NB4 (cell line): Measurements from ENCODE around the gene RFPL2.
"Not testable (repeated sequence)": the region's sequence is repeated elsewhere in the genome, so short reads cannot be mapped to it uniquely, and the experiment has no call there.

Source experiments
- MYC ChIP-seq: IDR thresholded peaks from 2 replicates; pipeline ENCODE4 v1.6.1; 2011; ENCODE audit warnings: low read depth, low read length
- POLR2A ChIP-seq: IDR thresholded peaks from 2 replicates; pipeline ENCODE4 v1.6.1; 2011; ENCODE audit warnings: mild to moderate bottlenecking; ENCODE audit not compliant: insufficient read length; ENCODE audit errors: extremely low read depth
- TF ChIP-seq, protein P1 (sequence below): IDR thresholded peaks from one replicate; pipeline ENCODE4 v1.5.1; 2012; ENCODE audit warnings: low read depth, low read length
- TF ChIP-seq, protein P2 (sequence below): IDR thresholded peaks from 2 replicates; pipeline ENCODE4 v1.6.1; 2011; ENCODE audit warnings: low read depth, low read length

DNA sequence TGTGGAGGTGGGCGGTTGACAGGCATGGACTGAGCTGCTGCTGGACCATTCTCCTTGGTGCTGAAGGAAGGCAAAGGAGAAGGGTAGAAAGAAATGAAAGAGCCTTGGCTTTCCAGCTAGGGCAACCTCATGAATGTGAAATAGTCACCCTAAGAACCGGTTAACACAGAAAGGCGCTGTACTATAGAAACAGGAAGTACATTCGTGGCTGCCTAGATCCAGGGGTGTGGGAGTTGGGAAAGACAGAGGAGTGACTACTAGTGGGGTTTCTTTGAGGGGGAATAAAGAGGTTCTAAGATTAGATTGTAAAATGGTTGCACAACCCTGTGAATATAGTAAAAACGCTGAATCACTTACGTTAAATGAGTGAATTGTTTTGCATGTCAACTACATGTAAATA lies 53.2 kb downstream of the RFPL2 start:
- TF ChIP-seq, protein P1, sequence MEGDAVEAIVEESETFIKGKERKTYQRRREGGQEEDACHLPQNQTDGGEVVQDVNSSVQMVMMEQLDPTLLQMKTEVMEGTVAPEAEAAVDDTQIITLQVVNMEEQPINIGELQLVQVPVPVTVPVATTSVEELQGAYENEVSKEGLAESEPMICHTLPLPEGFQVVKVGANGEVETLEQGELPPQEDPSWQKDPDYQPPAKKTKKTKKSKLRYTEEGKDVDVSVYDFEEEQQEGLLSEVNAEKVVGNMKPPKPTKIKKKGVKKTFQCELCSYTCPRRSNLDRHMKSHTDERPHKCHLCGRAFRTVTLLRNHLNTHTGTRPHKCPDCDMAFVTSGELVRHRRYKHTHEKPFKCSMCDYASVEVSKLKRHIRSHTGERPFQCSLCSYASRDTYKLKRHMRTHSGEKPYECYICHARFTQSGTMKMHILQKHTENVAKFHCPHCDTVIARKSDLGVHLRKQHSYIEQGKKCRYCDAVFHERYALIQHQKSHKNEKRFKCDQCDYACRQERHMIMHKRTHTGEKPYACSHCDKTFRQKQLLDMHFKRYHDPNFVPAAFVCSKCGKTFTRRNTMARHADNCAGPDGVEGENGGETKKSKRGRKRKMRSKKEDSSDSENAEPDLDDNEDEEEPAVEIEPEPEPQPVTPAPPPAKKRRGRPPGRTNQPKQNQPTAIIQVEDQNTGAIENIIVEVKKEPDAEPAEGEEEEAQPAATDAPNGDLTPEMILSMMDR = not testable (repeated sequence)
- TF ChIP-seq, protein P2, sequence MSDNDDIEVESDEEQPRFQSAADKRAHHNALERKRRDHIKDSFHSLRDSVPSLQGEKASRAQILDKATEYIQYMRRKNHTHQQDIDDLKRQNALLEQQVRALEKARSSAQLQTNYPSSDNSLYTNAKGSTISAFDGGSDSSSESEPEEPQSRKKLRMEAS = not testable (repeated sequence)
- not testable (repeated sequence) for TF ChIP-seq POLR2A, MYC
